A549 treated with ZK216348 at 1 μM for 4 hours (cell line): Measurements from ENCODE around the gene CCNG2. TPM values are rescaled to one million over a fixed set of nuclear protein-coding genes. Genes with fewer than 3 reads are reported as not detected.

Experiments used
- total RNA-seq: library from RNA; stranded (reverse); fragments of 200-300 nt; extraction: Qiagen RNA extraction; gene quantifications from 5 replicates; pipeline ENCODE4 v1.2.3, GENCODE V29; 2022; ENCODE audit warnings: low read depth

The CCNG2 gene, protein sequence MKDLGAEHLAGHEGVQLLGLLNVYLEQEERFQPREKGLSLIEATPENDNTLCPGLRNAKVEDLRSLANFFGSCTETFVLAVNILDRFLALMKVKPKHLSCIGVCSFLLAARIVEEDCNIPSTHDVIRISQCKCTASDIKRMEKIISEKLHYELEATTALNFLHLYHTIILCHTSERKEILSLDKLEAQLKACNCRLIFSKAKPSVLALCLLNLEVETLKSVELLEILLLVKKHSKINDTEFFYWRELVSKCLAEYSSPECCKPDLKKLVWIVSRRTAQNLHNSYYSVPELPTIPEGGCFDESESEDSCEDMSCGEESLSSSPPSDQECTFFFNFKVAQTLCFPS
- 1.9 to 5.5 TPM (median 4.8 TPM) in 5 replicates for total RNA-seq

DNA sequence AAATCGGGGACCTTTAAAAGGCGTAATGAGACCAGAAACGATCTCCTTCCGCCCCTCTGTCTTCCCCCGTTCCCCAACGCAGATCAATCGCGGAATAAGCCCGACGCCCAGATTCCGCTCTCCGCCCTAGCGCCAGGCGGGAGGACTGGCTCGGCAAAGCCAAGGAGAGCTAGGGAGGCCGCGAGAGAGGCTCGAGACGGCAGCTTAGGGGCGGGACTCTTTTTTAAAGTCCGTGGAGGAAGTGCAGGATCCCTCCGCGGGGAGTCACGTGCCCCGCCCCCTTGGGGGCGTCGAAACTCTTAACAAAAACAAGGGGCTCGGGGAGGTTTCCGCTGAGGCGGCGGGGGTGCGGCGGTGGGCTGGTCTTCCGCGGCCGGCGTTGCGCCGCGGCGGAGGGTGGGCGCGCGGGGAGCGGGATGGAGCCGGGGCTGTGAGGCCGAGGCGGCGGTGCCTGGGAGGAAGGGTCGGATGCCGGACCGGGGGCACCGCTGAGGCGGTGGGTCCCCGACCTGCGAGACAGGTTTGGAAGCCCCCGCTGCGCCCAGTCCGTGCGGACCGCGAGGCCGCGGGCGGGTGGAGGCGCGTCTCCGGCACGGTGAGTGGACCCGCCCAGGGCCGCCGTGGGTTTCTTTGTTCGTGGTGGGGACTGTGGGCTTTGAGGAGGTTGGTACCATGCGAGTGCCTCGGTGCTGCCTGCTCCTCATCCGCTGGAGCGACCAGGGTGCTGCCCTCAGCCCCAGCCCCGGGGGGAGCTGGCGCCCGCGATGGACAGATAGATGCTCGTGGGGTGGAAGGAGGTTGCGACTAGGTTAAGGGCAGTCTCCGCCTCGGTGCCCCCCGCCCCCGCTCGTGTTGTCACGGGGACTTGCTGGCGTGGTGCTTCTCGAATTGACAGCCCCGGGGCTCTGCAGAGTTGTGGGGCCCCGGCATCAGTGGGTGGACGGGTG is at the start of gene CCNG2:
CCNG2 (plus strand) TSS at position 296 of the 947 bp plus-strand sequence. CDS start 1,326 bp downstream, outside the sequence.

Other genes with a start within 250 kb of the CCNG2 start
- 21.6 to 41.6 TPM (median 38.5 TPM) in 5 replicates for gene SEPTIN11, start 207.5 kb upstream of the CCNG2 start, total RNA-seq
- gene CCNI, start 81.2 kb upstream of the CCNG2 start, total RNA-seq: 50.0 to 73.4 TPM (median 69.6 TPM) in 5 replicates